Adrenal gland (tissue), 12 donors: ENCODE data around the gene LZTR1. TPM values are rescaled to one million over a fixed set of nuclear protein-coding genes. Genes with fewer than 3 reads are reported as not detected.

Experiments
- DNase-seq, 7 donors: peaks; one replicate each; pipeline ENCODE4 v3.0.0-alpha.2; 2019 to 2020
- H3K27ac ChIP-seq, 5 donors: fragments of 200-600 bp; sonication (generic) in 4 of 5; 1 replicate in 3 of 5; 2 replicates in 2 of 5; pipeline versions ENCODE4 v1.5.1 to v1.8.0; 2016 to 2020; ENCODE audit warnings: mild to moderate bottlenecking in 1 of 5
- H3K27me3 ChIP-seq: fragments of 200-600 bp; 2 replicates; pipeline ENCODE4 v1.8.0; 2021
- H3K36me3 ChIP-seq, 2 donors: fragments of 200-600 bp; replicated peaks in 1 of 2; 1 replicate in 1 of 2; 2 replicates in 1 of 2; pipeline versions ENCODE4 v1.5.1 to v1.8.0; 2018 to 2022
- H3K4me1 ChIP-seq, 2 donors: fragments of 200-600 bp; replicated peaks in 1 of 2; 1 replicate in 1 of 2; 2 replicates in 1 of 2; pipeline versions ENCODE4 v1.5.1 to v1.8.0; 2018 to 2021
- H3K4me3 ChIP-seq, 4 donors: fragments of 200-600 bp; sonication (generic) in 3 of 4; one replicate each; pipeline ENCODE4 v1.5.1; 2016 to 2018
- H3K9me3 ChIP-seq, 3 donors: fragments of 200-600 bp; sonication (generic) in 1 of 3; replicated peaks in 1 of 3; 1 replicate in 2 of 3; 2 replicates in 1 of 3; pipeline versions ENCODE4 v1.5.1 to v1.8.0; 2016 to 2021
- POLR2A ChIP-seq, 2 donors: fragments of 450-650 bp; IDR thresholded peaks; one replicate each; pipeline ENCODE4 v1.6.1; 2017; ENCODE audit warnings: antibody characterized with exemption in 2 of 2, mild to moderate bottlenecking in 2 of 2, moderate library complexity in 1 of 2
- WGBS, 4 donors: extraction: QIAGEN DNeasy Blood & Tissue Kit in 2 of 4; methylation state at CpG; one replicate each; pipeline versions ENCODE4 v1.1.5 to v1.1.7; 2013 to 2017; 5-methylcytosine and 5-hydroxymethylcytosine counted together
- intact Hi-C, 2 donors: fragments of 100-400 bp; cut with DNase I; formaldehyde crosslinking; loops; one replicate each; pipeline versions ENCODE4 v1.14.1 to v1.15.0; 2022 to 2023
- polyA plus RNA-seq, 3 donors: library from polyadenylated mRNA; stranded (reverse); fragments of 200-250 nt in 2 of 3; fragments of 350-450 nt in 1 of 3; fragmentation: Illumina TruSeq in 1 of 3; extraction: RNeasy Lipid Tissue Mini Kit (QIAGEN cat#74804) in 1 of 3; gene quantifications; one replicate each; pipeline ENCODE4 v1.2.3, GENCODE V29; 2013 to 2014
- total RNA-seq, 9 donors: library from RNA; depleted of rRNA in 4 of 9; stranded (reverse); fragments of >200 nt in 4 of 9; fragments of 120-200 nt in 1 of 9; fragmentation: NEBNext Ultra II Directional in 1 of 9; extraction: Animal tissue kit (Norgen Biotek cat#: 25700) in 1 of 9; gene quantifications; one replicate each; pipeline versions ENCODE4 v1.1.0 to v1.2.4, GENCODE V29; 2013 to 2023
- TF ChIP-seq, protein P1 (sequence below), 6 experiments: fragments of 450-650 bp in 4 of 6; fragments of 200-600 bp in 2 of 6; sonication (generic) in 1 of 6; IDR thresholded peaks; 1 replicate in 5 of 6; 2 replicates in 1 of 6; pipeline versions ENCODE4 v1.5.1 to v1.8.0; 2016 to 2021; ENCODE audit warnings: antibody characterized with exemption in 6 of 6, mild to moderate bottlenecking in 2 of 6, moderate library complexity in 1 of 6
- donor health status: healthy with polysubstance abuse.
- donor health status: Bipolar disorder and iron deficiency.
- donor health status: DM: yes; HTN: yes; CAD: no.
- donor health status: DM: no; HTN: no; CAD: no.
- donor health status: DM: no; HTN: no; CAD: no.
- donor health status: DM: yes; HTN: yes; CAD: no.

LZTR1 gene
- total and polyA plus RNA-seq, 12 donors: 32.6 to 100 (median 55.8) TPM

DNA sequence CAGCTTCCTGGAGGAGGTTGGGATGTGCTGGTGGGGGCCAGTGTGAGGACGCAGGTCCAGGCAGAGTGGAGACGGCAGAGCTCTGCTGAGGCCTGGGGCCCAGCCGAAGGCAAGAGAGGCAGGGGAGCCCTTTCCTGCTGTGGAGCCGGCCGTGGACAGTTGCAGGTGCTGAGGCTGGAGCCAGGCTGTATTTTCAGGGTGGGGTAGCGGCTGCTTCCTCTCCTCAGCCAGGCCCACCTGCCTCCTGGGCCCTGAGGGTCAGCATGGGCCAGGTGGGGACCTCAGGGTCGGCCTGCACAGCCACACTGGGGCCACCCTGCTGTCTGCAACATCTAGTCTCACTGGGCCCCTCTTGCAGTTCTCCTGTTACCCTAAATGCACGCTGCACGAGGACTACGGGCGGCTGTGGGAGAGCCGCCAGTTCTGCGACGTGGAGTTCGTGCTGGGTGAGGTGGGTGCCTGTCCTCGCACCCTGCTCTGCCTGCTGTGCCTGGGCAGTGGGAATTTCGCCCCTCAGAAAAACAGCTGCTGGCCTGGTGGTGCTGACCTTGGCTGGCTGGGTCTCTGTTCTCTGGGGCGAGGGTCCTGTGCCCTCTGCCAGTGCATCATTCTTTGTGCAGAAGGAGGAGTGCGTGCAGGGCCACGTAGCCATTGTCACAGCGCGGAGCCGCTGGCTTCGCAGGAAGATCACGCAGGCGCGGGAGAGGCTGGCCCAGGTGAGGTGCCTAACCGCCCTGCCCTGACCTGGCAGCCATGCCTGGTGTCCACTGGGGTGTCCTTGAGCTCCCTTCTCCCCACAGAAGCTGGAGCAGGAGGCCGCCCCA, 11.4 kb downstream of the LZTR1 start:
- intact Hi-C loops: no loop called here
- no peak for DNase-seq
- Histone ChIP-seq H3K4me3 (no peak overlapping the region), H3K4me1 (no peaks in the 10 kb centered on the region), H3K27ac (no peak overlapping the region), H3K36me3 (peaks cover 0 to 52% of the 10 kb centered on the region in 2 donors), H3K27me3 (no peaks in the 10 kb centered on the region), H3K9me3 (no peaks in the 10 kb centered on the region)
- no peak for TF ChIP-seq POLR2A (IDR thresholded peaks at IDR 0.05)
- TF ChIP-seq, protein P1, sequence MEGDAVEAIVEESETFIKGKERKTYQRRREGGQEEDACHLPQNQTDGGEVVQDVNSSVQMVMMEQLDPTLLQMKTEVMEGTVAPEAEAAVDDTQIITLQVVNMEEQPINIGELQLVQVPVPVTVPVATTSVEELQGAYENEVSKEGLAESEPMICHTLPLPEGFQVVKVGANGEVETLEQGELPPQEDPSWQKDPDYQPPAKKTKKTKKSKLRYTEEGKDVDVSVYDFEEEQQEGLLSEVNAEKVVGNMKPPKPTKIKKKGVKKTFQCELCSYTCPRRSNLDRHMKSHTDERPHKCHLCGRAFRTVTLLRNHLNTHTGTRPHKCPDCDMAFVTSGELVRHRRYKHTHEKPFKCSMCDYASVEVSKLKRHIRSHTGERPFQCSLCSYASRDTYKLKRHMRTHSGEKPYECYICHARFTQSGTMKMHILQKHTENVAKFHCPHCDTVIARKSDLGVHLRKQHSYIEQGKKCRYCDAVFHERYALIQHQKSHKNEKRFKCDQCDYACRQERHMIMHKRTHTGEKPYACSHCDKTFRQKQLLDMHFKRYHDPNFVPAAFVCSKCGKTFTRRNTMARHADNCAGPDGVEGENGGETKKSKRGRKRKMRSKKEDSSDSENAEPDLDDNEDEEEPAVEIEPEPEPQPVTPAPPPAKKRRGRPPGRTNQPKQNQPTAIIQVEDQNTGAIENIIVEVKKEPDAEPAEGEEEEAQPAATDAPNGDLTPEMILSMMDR (IDR thresholded peaks at IDR 0.05): no peak
- 95 to 100% (median 97%) methylated on average over 1 to 29 of the region's 29 CpGs for WGBS, 4 donors

GRCh38 chr22:20994128-20994901, 12.2 kb downstream of the LZTR1 start:
- whole genome bisulfite sequencing, 4 donors: 91 to 94% (median 92%) methylated on average over 10 to 30 of the region's 30 CpGs
- H3K4me1 ChIP-seq: no peaks in the 10 kb centered on the region
- intact Hi-C loops: no loop called here
- no peak for TF ChIP-seq POLR2A (IDR thresholded peaks at IDR 0.05)
- TF ChIP-seq, protein P1 (IDR thresholded peaks at IDR 0.05): no peak
- H3K27ac ChIP-seq: no peak overlapping the region
- H3K9me3 ChIP-seq: no peaks in the 10 kb centered on the region
- peaks cover 0 to 60% of the 10 kb centered on the region in 2 donors for H3K36me3 ChIP-seq
- H3K27me3 ChIP-seq: no peaks in the 10 kb centered on the region
- DNase-seq: no peak
- no peak overlapping the region for H3K4me3 ChIP-seq

DNA sequence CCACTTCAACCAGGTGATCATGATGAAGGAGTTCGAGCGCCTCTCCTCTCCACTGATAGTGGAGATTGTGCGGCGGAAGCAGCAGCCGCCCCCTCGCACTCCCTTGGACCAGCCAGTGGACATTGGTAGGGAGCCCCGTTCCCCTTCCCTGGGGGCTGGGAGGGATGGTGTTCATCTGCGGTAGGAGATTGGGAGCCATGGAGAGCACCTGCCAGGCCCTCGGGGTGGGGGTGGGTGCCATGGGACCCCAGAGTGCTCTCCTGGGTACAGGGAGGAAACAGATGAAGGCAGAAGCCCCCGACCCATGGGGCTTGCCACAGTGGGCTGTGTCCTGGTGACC, 12.8 kb downstream of the LZTR1 start:
- H3K4me1 ChIP-seq: peaks cover 0 to 5% of the 10 kb centered on the region in 2 donors
- intact Hi-C loops: no loop called here
- 92 to 100% (median 94%) methylated on average over 1 to 10 of the region's 10 CpGs for WGBS, 4 donors
- no peak overlapping the region for H3K4me3 ChIP-seq
- DNase-seq: no peak
- H3K9me3 ChIP-seq: no peaks in the 10 kb centered on the region
- H3K36me3 ChIP-seq: peaks cover 0 to 65% of the 10 kb centered on the region in 2 donors
- TF ChIP-seq, protein P1 (IDR thresholded peaks at IDR 0.05): no peak
- no peak for TF ChIP-seq POLR2A (IDR thresholded peaks at IDR 0.05)
- H3K27me3 ChIP-seq: no peaks in the 10 kb centered on the region
- no peak overlapping the region for H3K27ac ChIP-seq

DNA sequence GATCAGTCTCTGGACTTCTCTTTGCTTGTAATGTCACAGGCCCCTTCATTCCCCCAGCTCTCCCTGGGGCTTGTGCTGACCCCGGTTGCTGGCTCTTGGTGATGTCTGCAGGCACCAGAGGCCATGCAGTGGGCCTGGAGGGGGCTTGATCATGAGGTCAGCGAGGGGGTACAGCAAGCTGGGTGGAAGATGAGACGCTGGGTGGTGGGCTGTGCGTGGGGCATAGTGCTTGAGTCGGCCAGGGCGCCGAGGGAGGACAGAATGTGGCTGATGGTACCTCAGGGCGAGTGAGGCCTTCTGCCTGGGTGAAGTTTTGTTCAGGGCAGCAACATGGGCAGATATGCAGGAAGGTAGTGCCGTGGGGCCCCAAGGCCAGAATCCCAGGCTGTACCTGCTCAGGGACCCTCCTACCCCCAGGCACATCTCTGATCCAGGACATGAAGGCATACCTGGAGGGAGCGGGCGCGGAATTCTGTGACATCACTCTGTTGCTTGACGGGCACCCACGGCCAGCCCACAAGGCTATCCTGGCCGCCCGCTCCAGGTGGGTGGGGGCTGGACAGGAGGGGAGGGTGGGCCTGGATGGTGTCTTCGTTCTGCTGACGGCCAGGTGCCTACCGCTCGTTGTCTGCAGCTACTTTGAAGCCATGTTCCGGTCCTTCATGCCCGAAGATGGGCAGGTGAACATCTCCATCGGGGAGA, 13.4 kb downstream of the LZTR1 start:
- intact Hi-C loops: no loop called here
- Histone ChIP-seq H3K4me1 (peaks cover 5 to 11% of the 10 kb centered on the region in 2 donors), H3K27me3 (no peaks in the 10 kb centered on the region), H3K9me3 (no peaks in the 10 kb centered on the region), H3K4me3 (no peak overlapping the region), H3K36me3 (peaks cover 0 to 65% of the 10 kb centered on the region in 2 donors), H3K27ac (no peak overlapping the region)
- 90 to 94% (median 93%) methylated on average over 13 to 23 of the region's 23 CpGs for WGBS, 4 donors
- no peak for TF ChIP-seq POLR2A (IDR thresholded peaks at IDR 0.05)
- TF ChIP-seq, protein P1 (IDR thresholded peaks at IDR 0.05): no peak
- no peak for DNase-seq
